WTC11 (cell line): ENCODE data around the gene KRT72. TPM values are rescaled to one million over a fixed set of nuclear protein-coding genes. Genes with fewer than 3 reads are reported as not detected.

Source experiments
- ATAC-seq: fragments of 200-7000 bp; cut with Tn5 transposase; 2 replicates; pipeline ENCODE4 v1.10.0; 2021; ENCODE audit warnings: mild to moderate bottlenecking, moderate library complexity
- CTCF ChIA-PET: fragments of 300-600 bp; sonication (Branson Sonifier 250); formaldehyde crosslinking; loops from one replicate; lab custom pipeline; 2021; ENCODE audit warnings: antibody characterized with exemption; lab: Charles Lee
- POLR2A ChIA-PET: fragments of 350-600 bp; sonication (Branson Sonifier 250); formaldehyde crosslinking; loops from one replicate; lab custom pipeline; 2021; ENCODE audit warnings: antibody characterized with exemption; lab: Charles Lee
- DNase-seq: peaks from one replicate; pipeline ENCODE4 v3.0.0; 2021; ENCODE audit warnings: low spot score
- H3K27ac Mint-ChIP-seq: 2 replicates; pipeline ENCODE4 v1.8.0; 2021; ENCODE audit warnings: mixed read lengths
- H3K27me3 Mint-ChIP-seq: 2 replicates; pipeline ENCODE4 v1.8.0; 2021; ENCODE audit warnings: low read depth, mild to moderate bottlenecking, moderate library complexity, mixed read lengths
- H3K36me3 Mint-ChIP-seq: 2 replicates; pipeline ENCODE4 v1.8.0; 2021; ENCODE audit warnings: mixed read lengths
- H3K4me1 Mint-ChIP-seq: 2 replicates; pipeline ENCODE4 v1.8.0; 2022; ENCODE audit warnings: mixed read lengths
- H3K4me3 Mint-ChIP-seq: 2 replicates; pipeline ENCODE4 v1.8.0; 2021; ENCODE audit warnings: mild to moderate bottlenecking, moderate library complexity, mixed read lengths
- H3K9me3 Mint-ChIP-seq: 2 replicates; pipeline ENCODE4 v1.8.0; 2021; ENCODE audit warnings: mixed read lengths
- AR ChIP-seq: fragments of 250-450 bp; sonication (Bioruptor Pico); IDR thresholded peaks from 2 replicates; pipeline ENCODE4 v1.9.0; 2021; ENCODE audit warnings: mild to moderate bottlenecking
- ATF2 ChIP-seq: sonication (generic); formaldehyde crosslinking; IDR thresholded peaks from 2 replicates; pipeline ENCODE4 v1.8.1; 2022; ENCODE audit warnings: low read depth, missing genetic modification reagents, borderline replicate concordance
- CBFB ChIP-seq: sonication (generic); formaldehyde crosslinking; IDR thresholded peaks from 2 replicates; pipeline ENCODE4 v1.8.1; 2022; ENCODE audit warnings: mild to moderate bottlenecking, low read depth, missing genetic modification reagents
- CDX4 ChIP-seq: fragments of 250-450 bp; sonication (Bioruptor Pico); IDR thresholded peaks from 2 replicates; pipeline ENCODE4 v1.9.0; 2021; ENCODE audit warnings: moderate library complexity, mild to moderate bottlenecking, inconsistent platforms, borderline replicate concordance
- ELF4 ChIP-seq: sonication (generic); formaldehyde crosslinking; IDR thresholded peaks from 2 replicates; pipeline ENCODE4 v1.8.1; 2022; ENCODE audit warnings: low read depth, mild to moderate bottlenecking, moderate library complexity, missing genetic modification reagents
- FOXP1 ChIP-seq: sonication (generic); formaldehyde crosslinking; IDR thresholded peaks from 2 replicates; pipeline ENCODE4 v1.8.0; 2022; ENCODE audit warnings: missing genetic modification reagents, mild to moderate bottlenecking, moderate library complexity, borderline replicate concordance
- FOXP4 ChIP-seq: sonication (generic); formaldehyde crosslinking; IDR thresholded peaks from 2 replicates; pipeline ENCODE4 v1.8.0; 2022; ENCODE audit warnings: mild to moderate bottlenecking, missing genetic modification reagents
- GABPB1 ChIP-seq: sonication (generic); formaldehyde crosslinking; IDR thresholded peaks from 2 replicates; pipeline ENCODE4 v1.8.1; 2023; ENCODE audit warnings: mild to moderate bottlenecking, missing genetic modification reagents
- GRHL2 ChIP-seq: fragments of 250-450 bp; sonication (Bioruptor Pico); IDR thresholded peaks from 2 replicates; pipeline ENCODE4 v1.8.0; 2022; ENCODE audit warnings: mild to moderate bottlenecking, moderate library complexity; ENCODE audit not compliant: insufficient replicate concordance, severe bottlenecking
- JAZF1 ChIP-seq: fragments of 250-450 bp; sonication (Bioruptor Pico); IDR thresholded peaks from 2 replicates; pipeline ENCODE4 v1.9.0; 2021; ENCODE audit warnings: moderate library complexity, mild to moderate bottlenecking, inconsistent platforms
- JUN ChIP-seq: sonication (generic); formaldehyde crosslinking; IDR thresholded peaks from 2 replicates; pipeline ENCODE4 v1.8.0; 2023; ENCODE audit warnings: mild to moderate bottlenecking, missing genetic modification reagents
- NR1H2 ChIP-seq: sonication (generic); formaldehyde crosslinking; IDR thresholded peaks from 2 replicates; pipeline ENCODE4 v1.9.0; 2021; ENCODE audit warnings: mild to moderate bottlenecking, moderate library complexity, missing genetic modification reagents
- PRDM15 ChIP-seq: sonication (generic); formaldehyde crosslinking; IDR thresholded peaks from 2 replicates; pipeline ENCODE4 v1.8.0; 2022; ENCODE audit warnings: missing genetic modification reagents
- SMAD3 ChIP-seq: sonication (generic); formaldehyde crosslinking; IDR thresholded peaks from 2 replicates; pipeline ENCODE4 v1.8.0; 2022; ENCODE audit warnings: missing genetic modification reagents, mild to moderate bottlenecking, borderline replicate concordance
- SP1 ChIP-seq: sonication (generic); formaldehyde crosslinking; conservative IDR thresholded peaks from 2 replicates; pipeline ENCODE4 v1.8.1; 2022; ENCODE audit warnings: missing genetic modification reagents
- TEAD4 ChIP-seq: sonication (generic); formaldehyde crosslinking; IDR thresholded peaks from 2 replicates; pipeline ENCODE4 v1.8.0; 2022; ENCODE audit warnings: mild to moderate bottlenecking, missing genetic modification reagents
- ZNF532 ChIP-seq: fragments of 250-450 bp; sonication (Bioruptor Pico); IDR thresholded peaks from 2 replicates; pipeline ENCODE4 v1.9.0; 2021; ENCODE audit warnings: mild to moderate bottlenecking, borderline replicate concordance
- ZSCAN18 ChIP-seq: fragments of 250-450 bp; sonication (Bioruptor Pico); IDR thresholded peaks from 2 replicates; pipeline ENCODE4 v2.1.2; 2022; ENCODE audit warnings: mild to moderate bottlenecking, moderate library complexity
- total RNA-seq: library from RNA; stranded (reverse); gene quantifications from 3 replicates; pipeline ENCODE4 v1.2.3, GENCODE V29; 2021

Gene KRT72
- total RNA-seq, 1 experiment from 2014 or later, result not detected

GRCh38 chr12:52575948-52576347 lies 25.3 kb downstream of the KRT72 start:
- Mint-ChIP-seq H3K4me3 (no peak overlapping the region), H3K9me3 (no peaks in the 10 kb centered on the region), H3K36me3 (no peaks in the 10 kb centered on the region), H3K4me1 (0 out of 2 replicates have a peak, but pooled peaks cover 2% of the 10 kb centered on the region), H3K27me3 (no peaks in the 10 kb centered on the region), H3K27ac (no peak overlapping the region)
- POLR2A ChIA-PET, result no interaction called here
- CTCF ChIA-PET, result interaction anchor here (1.0 to 2.9 kb wide), 4 partner anchors 180 to 295 kb away, joined by 3 to 12 read pairs (median 6); no protein-coding TSS in a partner anchor
- no peak for ATAC-seq
- TF ChIP-seq ZNF532 (CRISPR knock-in tag) (no peak), CDX4 (no peak), ELF4 (CRISPR knock-in tag) (no peak), NR1H2 (CRISPR knock-in tag) (no peak), FOXP1 (CRISPR knock-in tag) (no peak), GRHL2 (CRISPR knock-in tag) (no peak), ZSCAN18 (CRISPR knock-in tag) (no peak), ATF2 (CRISPR knock-in tag) (no peak), JAZF1 (CRISPR knock-in tag) (no peak), FOXP4 (CRISPR knock-in tag) (no peak), SMAD3 (no peak), AR (CRISPR knock-in tag) (no peak), SP1 (CRISPR knock-in tag) (no peak), TEAD4 (CRISPR knock-in tag) (no peak), CBFB (no peak), GABPB1 (CRISPR knock-in tag) (no peak), PRDM15 (no peak), JUN (CRISPR knock-in tag) (no peak)
- DNase-seq, result no peak
